Mammary epithelial cell (primary cell): ENCODE measurements around the gene KCNJ3.

Experiments
- EZH2 ChIP-seq: IDR thresholded peaks from 2 replicates; pipeline ENCODE4 v1.6.1; 2012; ENCODE audit warnings: low read length, inconsistent platforms, borderline replicate concordance
- TF ChIP-seq, protein P1 (sequence below), 2 donors: IDR thresholded peaks in 1 of 2; conservative IDR thresholded peaks in 1 of 2; 2 replicates each; pipeline ENCODE4 v1.5.1; 2011 to 2012; ENCODE audit warnings: inconsistent platforms in 2 of 2, low read length in 2 of 2, mild to moderate bottlenecking in 2 of 2, control low read depth in 1 of 2, low read depth in 1 of 2; ENCODE audit not compliant: insufficient read depth in 1 of 2; ENCODE audit errors: extremely low read depth in 1 of 2

DNA sequence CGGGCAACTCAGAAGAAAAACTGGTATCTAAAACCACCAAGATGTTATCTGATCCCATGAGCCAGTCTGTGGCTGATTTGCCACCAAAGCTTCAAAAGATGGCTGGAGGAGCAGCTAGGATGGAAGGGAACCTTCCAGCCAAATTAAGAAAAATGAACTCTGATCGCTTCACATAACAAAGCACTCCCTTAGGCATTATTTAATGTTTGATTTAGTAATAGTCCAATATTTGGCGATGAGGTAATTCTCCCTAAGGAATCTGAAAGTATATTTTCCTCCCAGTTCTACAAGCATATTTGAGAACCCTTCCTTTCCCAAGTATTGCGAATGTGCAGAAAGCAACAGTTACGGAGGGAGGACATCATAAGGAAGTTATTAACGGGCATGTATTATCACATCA, 156.6 kb downstream of the KCNJ3 start:
- TF ChIP-seq, protein P1, sequence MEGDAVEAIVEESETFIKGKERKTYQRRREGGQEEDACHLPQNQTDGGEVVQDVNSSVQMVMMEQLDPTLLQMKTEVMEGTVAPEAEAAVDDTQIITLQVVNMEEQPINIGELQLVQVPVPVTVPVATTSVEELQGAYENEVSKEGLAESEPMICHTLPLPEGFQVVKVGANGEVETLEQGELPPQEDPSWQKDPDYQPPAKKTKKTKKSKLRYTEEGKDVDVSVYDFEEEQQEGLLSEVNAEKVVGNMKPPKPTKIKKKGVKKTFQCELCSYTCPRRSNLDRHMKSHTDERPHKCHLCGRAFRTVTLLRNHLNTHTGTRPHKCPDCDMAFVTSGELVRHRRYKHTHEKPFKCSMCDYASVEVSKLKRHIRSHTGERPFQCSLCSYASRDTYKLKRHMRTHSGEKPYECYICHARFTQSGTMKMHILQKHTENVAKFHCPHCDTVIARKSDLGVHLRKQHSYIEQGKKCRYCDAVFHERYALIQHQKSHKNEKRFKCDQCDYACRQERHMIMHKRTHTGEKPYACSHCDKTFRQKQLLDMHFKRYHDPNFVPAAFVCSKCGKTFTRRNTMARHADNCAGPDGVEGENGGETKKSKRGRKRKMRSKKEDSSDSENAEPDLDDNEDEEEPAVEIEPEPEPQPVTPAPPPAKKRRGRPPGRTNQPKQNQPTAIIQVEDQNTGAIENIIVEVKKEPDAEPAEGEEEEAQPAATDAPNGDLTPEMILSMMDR (conservative IDR thresholded peaks at IDR 0.05 in 1 of 2, IDR thresholded peaks at IDR 0.05 in 1 of 2; ENCODE audit: extremely low read depth in 1 of 2, insufficient read depth in 1 of 2, low read depth in 1 of 2, low read length in 2 of 2), result no peak
- TF ChIP-seq EZH2, result no peak
